Smooth muscle cell (in vitro differentiated cells): ENCODE measurements around the gene SRCAP. TPM values are rescaled to one million over a fixed set of nuclear protein-coding genes. Genes with fewer than 3 reads are reported as not detected.
A peak's percentile ranks its signal among the peaks of the same experiment; 100 is the strongest.

ENCODE experiments used
- DNase-seq: peaks from one replicate; lab custom pipeline; 2025; ENCODE audit not compliant: unreplicated experiment; lab: John Stamatoyannopoulos, UW
- H2AFZ ChIP-seq: fragments of 200-600 bp; sonication (generic); 2 replicates; pipeline ENCODE4 v1.6.0; 2016; ENCODE audit warnings: antibody characterized with exemption, low read depth, mild to moderate bottlenecking
- H3F3A ChIP-seq: fragments of 200-600 bp; sonication (generic); 2 replicates; pipeline ENCODE4 v1.6.0; 2017; ENCODE audit warnings: antibody characterized with exemption, low read depth
- H3K27ac ChIP-seq: fragments of 200-600 bp; sonication (generic); 2 replicates; pipeline ENCODE4 v1.5.1; 2016; ENCODE audit warnings: low read depth, mild to moderate bottlenecking
- H3K27me3 ChIP-seq: fragments of 200-600 bp; sonication (generic); 2 replicates; pipeline ENCODE4 v1.6.1; 2016; ENCODE audit warnings: low read depth, mild to moderate bottlenecking
- H3K36me3 ChIP-seq: fragments of 200-600 bp; sonication (generic); 2 replicates; pipeline ENCODE4 v1.5.1; 2016; ENCODE audit warnings: low read depth
- H3K4me1 ChIP-seq: fragments of 200-600 bp; sonication (generic); 2 replicates; pipeline ENCODE4 v1.5.1; 2016; ENCODE audit warnings: low read depth
- H3K4me2 ChIP-seq: fragments of 200-600 bp; sonication (generic); 2 replicates; pipeline ENCODE4 v1.6.0; 2016; ENCODE audit warnings: mild to moderate bottlenecking
- H3K4me3 ChIP-seq: fragments of 200-600 bp; sonication (generic); 2 replicates; pipeline ENCODE4 v1.5.1; 2016; ENCODE audit warnings: mild to moderate bottlenecking
- H3K79me2 ChIP-seq: fragments of 200-600 bp; sonication (generic); 2 replicates; pipeline ENCODE4 v1.6.0; 2016; ENCODE audit warnings: low read depth, mild to moderate bottlenecking
- H3K9ac ChIP-seq: fragments of 200-600 bp; sonication (generic); 2 replicates; pipeline ENCODE4 v1.6.0; 2016; ENCODE audit warnings: low read depth
- H3K9me3 ChIP-seq: fragments of 200-600 bp; sonication (generic); replicated peaks from 2 replicates; pipeline ENCODE4 v1.5.1; 2016; ENCODE audit warnings: low read depth
- H4K20me1 ChIP-seq: fragments of 200-600 bp; sonication (generic); 2 replicates; pipeline ENCODE4 v1.6.0; 2016; ENCODE audit warnings: low read depth
- CTCF ChIP-seq: fragments of 200-600 bp; sonication (generic); IDR thresholded peaks from 2 replicates; pipeline ENCODE4 v1.5.1; 2017; ENCODE audit warnings: borderline replicate concordance, mild to moderate bottlenecking, antibody characterized with exemption; ENCODE audit not compliant: insufficient read depth, poor library complexity, severe bottlenecking
- WGBS: methylation state at CpG from one replicate; pipeline ENCODE4 v1.1.7; 2016; ENCODE audit warnings: low lambda C conversion rate; 5-methylcytosine and 5-hydroxymethylcytosine counted together
- polyA plus RNA-seq: library from polyadenylated mRNA; unstranded; fragments of >200 nt; fragmentation: Nextera tagmentation; extraction: Ambion mirVana; gene quantifications from 2 replicates; pipeline ENCODE4 v1.2.1, GENCODE V29; 2016
- total RNA-seq: library from RNA; depleted of rRNA; stranded (reverse); fragments of >200 nt; gene quantifications from 2 replicates; pipeline ENCODE4 v1.2.3, GENCODE V29; 2014

SRCAP gene
- total and polyA plus RNA-seq, 2 experiments from 2014 or later, result 9.0 to 14.5 TPM

GRCh38 chr16:30783280-30784109 is 84.5 kb downstream of the SRCAP start:
- Histone ChIP-seq H3K9me3 (no peaks in the 10 kb centered on the region), H3K4me2 (no peak overlapping the region), H4K20me1 (peaks cover 11% of the 10 kb centered on the region), H3K36me3 (no peaks in the 10 kb centered on the region), H3K9ac (no peak overlapping the region), H3K4me1 (peaks cover 14% of the 10 kb centered on the region), H3F3A (no peaks in the 10 kb centered on the region), H3K27ac (no peak overlapping the region), H3K27me3 (no peaks in the 10 kb centered on the region), H3K79me2 (peaks cover 32% of the 10 kb centered on the region), H2AFZ (no peak overlapping the region), H3K4me3 (no peak overlapping the region)
- TF ChIP-seq CTCF, result no peak
- 97% methylated on average over 56 of the region's 57 CpGs for WGBS
- DNase-seq, result no peak

- WGBS, result 89% methylated on average over 13 of the region's 18 CpGs
- TF ChIP-seq CTCF, result no peak
- peaks cover 32% of the 10 kb centered on the region for H3K79me2 ChIP-seq
- H4K20me1 ChIP-seq, result peaks cover 11% of the 10 kb centered on the region
- H3K4me1 ChIP-seq, result peaks cover 14% of the 10 kb centered on the region
- no peak overlapping the region for H3K4me3 ChIP-seq
- no peak overlapping the region for H3K9ac ChIP-seq
- H3K27ac ChIP-seq, result no peak overlapping the region
- H2AFZ ChIP-seq, result no peak overlapping the region
- H3K27me3 ChIP-seq, result no peaks in the 10 kb centered on the region
- H3K4me2 ChIP-seq, result no peak overlapping the region
- no peaks in the 10 kb centered on the region for H3K36me3 ChIP-seq
- no peaks in the 10 kb centered on the region for H3F3A ChIP-seq
- DNase-seq, result no peak
- no peaks in the 10 kb centered on the region for H3K9me3 ChIP-seq
These were observed 85.2 kb downstream of the SRCAP start for GRCh38 chr16:30784215-30784614.

- no peak for TF ChIP-seq CTCF
- Histone ChIP-seq H3K9ac (peak overlapping the region; percentile 93), H3K27ac (peak overlapping the region; percentile 79), H2AFZ (no peak overlapping the region), H3K79me2 (peaks cover 32% of the 10 kb centered on the region), H3K27me3 (no peaks in the 10 kb centered on the region), H3K9me3 (no peaks in the 10 kb centered on the region), H3K4me3 (peak overlapping the region; percentile 99), H3K4me2 (peak overlapping the region; percentile 94), H3K36me3 (no peaks in the 10 kb centered on the region), H4K20me1 (peaks cover 11% of the 10 kb centered on the region), H3K4me1 (peaks cover 14% of the 10 kb centered on the region), H3F3A (no peaks in the 10 kb centered on the region)
- 94% methylated on average over 7 of the region's 7 CpGs for WGBS
- no peak for DNase-seq
These were observed 86.4 kb downstream of the SRCAP start for GRCh38 chr16:30785126-30786106.
